G401.6 (cell line): ENCODE measurements around the gene SIGLEC12.

ENCODE experiments used
- FAIRE-seq: peaks from 2 replicates; lab custom pipeline; 2012; peaks lifted over from hg19 to GRCh38; lab: Jason Lieb, UNC

Gene SIGLEC12

GRCh38 chr19:51501594-51502263 is at the start of gene SIGLEC12:
TSS of gene SIGLEC12 (minus strand) at chr19:51501800. CDS start at chr19:51501733, 67 bp downstream.
- no peak for FAIRE-seq

GRCh38 chr19:51550848-51551672 is 49.5 kb upstream of the SIGLEC12 start:
- FAIRE-seq = no peak

- no peak for FAIRE-seq
Observed at GRCh38 chr19:51549533-51550324, 48.1 kb upstream of the SIGLEC12 start.

DNA sequence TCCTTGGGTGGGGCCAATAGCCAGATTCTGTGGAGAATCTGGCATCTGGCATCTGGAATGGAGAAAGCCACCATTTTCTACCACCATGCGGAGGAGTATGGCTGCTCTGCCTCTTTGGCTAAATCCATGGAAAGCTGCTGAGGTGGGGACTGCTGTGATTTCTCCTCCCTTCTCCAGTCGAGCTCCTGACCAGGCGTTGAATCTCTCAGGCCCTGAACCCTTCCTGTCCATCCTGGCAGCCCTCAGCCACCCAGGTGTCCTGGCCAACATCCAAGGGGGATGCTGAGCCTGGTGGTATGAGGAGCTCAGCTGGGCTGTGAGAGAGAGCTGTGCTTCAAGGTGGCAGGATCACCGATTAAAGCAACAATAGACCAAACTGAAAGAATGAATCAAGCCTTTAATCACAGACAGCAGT is 47.3 kb upstream of the SIGLEC12 start:
- no peak for FAIRE-seq

GRCh38 chr19:51548213-51548651 is 46.6 kb upstream of the SIGLEC12 start:
- FAIRE-seq = no peak

DNA sequence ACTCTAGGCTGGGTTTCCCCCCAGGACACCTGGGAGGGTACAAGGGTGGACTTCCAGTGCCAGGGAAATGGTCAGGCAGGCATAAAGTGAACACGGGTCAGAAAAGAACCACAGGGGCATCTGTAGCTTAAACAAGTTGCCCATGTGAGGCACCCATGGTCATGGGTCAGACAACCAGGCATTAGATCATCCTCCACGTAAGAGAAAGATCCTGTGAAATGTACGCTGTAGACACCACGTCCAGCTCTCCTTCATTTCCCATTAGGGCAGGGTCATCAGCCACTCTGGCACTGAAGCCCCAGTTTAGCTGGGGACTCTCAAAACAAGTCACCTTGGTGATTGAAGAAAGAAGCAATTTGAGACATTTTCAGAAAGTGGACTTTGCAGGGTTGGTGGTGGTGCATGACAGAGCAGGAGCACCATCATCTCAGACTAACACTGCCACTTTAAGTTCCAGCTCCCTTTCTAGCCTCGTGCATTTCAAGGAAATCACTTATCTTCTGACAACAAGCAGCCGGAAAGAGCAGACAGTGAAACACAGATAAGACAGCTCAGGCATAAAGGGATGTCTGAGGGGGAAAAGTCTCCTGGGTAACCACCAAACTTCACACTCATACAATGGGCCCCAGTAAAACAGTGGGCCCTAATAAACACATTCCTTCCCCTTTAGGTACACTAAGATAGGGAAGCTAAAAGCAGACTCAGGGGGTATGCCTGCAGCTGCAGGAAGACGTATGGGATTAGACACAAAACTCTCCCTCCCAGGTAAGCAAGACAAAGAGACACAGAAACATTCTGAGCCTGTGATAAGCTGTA is 46.0 kb upstream of the SIGLEC12 start:
- FAIRE-seq = no peak

- no peak for FAIRE-seq
Observed at GRCh38 chr19:51546650-51547396, 45.2 kb upstream of the SIGLEC12 start.

DNA sequence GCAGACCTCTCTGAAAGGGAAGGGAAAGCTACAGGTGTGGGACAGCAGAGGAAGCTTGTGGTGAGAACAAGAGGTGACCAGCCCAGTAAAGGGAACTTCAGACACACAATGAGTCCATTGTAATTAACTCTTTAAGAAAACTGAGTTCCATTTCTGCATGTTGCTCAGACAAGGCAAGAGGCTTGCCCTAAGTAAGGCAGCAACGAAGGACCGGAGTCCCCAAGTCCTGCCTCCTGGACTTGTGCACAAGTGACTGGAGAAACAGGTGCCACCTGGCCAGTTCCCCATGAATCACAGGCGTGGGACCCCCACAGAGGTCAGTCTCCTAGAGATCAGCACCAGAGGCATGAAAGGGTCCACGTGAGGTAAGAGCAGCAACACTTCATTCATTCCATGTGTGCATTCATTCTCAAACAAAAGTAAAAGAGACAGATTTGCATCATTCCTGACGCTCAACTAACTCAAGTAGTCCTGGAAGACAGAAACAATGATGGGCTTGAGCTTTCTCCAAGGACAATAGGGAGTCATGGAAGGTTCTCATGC is 44.6 kb upstream of the SIGLEC12 start:
- FAIRE-seq = no peak

DNA sequence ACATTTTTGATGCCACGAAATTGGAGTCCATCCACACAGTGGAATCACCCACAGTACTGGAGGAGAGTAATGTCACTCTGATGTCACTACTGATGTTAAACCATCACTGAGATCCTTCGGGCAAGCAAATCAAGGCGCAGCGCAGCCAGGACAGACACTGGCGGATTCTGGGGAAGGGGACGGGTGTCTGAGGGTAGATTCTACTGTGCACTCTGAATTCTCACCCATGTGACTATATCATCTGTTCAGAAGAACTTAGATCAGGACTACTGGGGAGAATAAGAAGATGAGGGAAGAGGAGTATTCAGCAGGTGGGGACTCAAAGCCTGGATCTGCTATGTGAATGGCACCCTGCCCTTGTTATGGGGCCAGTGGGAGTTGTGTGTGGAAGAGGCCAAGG is 42.4 kb upstream of the SIGLEC12 start:
- no peak for FAIRE-seq

DNA sequence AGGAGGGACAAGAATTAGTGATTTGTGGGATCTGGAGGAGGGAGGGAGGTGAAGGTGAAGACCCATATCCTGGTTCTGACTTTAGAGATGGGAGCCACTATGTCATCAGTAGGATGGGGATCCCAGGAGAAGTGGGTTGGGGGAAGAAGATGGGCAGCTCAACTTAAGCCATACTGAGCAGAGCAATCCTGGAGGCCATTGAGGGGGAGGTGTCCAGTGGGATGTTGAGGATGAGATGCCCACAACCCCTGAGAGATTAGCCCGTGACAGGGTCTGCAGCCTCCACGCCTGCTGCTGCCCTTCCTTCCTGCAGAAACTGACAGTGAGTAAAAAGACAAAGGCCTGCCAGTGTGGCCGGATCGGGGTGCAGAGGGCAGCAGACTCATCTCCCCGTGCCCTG is 41.1 kb upstream of the SIGLEC12 start:
- no peak for FAIRE-seq

DNA sequence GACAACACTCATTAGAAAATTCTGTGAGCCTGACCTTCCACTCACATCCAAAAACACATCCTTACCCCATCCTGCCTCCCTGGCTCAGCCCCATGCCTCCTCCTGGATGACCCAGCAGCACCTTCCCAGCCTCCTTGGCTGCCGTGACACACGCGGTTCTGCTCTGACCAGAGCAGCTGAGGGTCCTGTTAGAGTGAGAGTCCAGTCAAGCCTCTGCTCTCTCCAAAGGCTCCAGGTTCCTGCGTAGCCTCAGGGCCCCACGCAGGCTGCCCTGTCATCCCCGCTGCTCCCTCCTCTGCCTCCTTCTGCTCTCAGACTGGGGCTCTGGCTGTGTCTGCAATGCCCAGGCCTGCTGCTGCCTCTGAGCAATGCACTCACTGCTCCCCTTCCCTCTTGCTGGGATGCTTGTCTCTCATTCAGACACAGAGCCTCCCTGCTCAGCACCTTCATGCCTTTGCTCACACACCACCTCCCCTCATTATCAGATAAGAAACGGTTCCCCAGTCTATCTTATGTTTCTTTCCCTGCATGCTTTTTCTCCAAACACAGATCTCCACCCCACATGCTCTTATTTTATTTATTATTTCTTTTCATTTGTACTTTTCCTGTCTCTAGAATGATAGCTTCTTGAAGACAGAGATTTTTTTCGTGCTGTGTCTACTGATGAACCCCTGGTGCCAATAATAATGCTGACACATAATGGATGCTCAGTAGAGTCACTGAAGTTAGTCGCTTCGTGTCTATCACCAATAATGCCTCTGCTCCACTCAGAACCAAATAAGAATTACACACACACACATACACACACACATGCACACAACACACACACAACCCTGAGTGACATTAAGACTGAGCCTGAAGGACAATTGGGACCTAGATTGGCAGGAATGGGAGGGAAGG is 40.1 kb upstream of the SIGLEC12 start:
- no peak for FAIRE-seq

DNA sequence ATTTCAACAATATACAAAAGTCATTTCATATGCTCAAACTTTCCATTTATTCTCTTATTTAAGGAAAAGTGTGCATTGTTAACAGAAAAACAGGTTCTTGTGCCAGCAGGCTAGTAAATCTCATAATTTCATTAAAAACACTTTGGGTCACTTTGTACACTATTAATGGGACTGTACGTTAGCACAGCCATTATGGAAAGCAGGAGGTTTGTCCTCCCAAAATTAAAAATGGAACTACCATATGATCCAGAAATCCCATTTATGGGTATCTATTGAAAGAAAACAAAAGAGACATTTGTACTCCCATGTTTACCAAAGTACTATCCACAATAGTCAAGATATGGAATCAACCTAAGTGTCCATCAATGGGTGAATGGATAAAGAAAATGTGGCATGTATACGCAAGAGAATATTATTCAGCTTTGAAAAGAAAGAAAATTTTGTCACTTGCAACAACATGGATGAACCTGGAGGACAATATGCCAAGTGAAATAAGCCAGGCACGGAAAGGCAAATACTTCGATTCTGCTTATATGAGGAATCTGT is 38.3 kb upstream of the SIGLEC12 start:
- no peak for FAIRE-seq

DNA sequence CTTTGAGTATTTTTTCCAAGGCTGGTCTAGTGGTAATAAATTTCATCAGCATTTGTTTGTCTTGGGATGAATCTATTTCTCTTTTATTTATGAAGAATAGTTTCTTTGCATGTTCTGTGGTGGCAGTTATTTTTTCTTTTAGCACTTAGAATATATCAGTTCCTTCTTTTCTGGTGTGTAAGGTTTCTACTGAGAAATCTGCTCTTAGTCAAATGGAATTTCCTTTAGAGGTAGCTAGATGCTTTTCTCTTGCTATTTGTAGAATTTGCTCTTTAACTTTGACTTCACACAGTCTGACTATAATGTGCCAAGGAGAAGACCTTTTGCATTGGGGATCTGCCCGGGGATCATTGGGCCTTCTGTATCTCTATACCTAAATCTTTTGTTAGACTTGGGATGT is 33.9 kb upstream of the SIGLEC12 start:
- no peak for FAIRE-seq

DNA sequence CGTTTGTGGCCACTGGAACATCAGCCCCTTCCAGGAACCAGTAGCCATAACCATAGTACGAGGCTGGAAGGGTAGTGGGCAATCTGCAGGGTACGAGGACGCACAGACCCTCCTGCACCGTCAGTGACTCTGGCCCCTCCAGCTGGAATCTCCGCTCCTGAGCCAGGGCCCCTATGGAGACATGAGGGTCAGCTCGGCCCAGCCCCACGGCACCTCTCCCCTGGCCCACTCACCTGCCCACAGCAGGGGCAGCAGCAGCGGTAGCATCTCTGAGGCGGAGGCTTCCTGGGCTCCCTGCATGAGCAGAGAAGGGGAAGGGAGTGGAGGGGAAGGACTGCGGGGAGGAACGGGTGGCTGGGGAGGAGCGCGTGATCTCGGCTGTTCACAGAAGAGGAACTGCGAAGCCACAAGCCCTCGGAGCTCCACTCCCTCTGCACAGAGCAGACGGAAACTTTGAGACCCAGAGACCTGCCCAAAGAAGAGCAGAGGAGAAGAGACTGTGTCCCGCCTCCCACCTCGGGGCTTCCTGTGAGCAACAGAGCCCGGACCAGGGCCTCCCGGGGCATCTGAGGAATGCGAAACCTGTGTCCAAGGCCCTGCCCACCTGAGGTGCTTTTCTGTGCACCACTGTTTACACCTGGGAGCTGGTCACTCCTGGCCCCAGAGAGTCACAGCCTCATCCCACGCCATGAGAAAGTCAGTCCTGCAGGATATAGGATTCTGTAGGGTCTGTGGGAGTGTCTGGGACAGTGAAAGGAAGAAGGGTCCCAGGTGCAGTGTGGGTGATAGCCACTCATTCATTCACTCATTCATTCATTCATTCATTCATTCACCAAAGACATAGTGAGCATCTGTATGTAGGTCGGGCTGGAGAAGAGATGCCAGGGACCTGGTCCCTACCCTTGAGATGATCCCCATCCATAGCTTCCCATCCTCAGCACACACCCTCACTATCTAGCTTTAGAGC is 30.0 kb upstream of the SIGLEC12 start, which contains the start of gene SIGLEC6:
TSS of gene SIGLEC6 (minus strand) at position 322 of the 967 bp plus-strand sequence. CDS start at position 300, 22 bp downstream.
- no peak for FAIRE-seq

DNA sequence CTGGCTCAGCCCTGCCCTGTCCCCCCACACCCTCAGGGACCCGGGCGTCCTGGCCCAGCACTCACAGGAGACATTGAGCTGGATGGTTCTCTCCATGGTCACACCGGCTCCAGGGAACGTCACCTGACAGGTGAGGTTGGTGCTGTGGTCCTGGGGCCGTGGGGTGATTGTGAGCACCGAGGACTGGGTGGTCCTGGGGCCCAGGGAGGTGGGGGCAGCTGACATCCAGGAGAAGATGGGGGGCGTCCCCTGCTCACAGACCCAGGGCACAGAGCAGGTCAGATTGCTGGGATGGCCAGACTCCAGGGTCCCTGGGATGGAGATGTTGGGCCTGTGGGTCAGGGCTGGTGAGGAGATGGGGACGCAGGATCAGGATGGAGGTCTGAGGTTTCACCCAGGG is 29.0 kb upstream of the SIGLEC12 start:
- no peak for FAIRE-seq

DNA sequence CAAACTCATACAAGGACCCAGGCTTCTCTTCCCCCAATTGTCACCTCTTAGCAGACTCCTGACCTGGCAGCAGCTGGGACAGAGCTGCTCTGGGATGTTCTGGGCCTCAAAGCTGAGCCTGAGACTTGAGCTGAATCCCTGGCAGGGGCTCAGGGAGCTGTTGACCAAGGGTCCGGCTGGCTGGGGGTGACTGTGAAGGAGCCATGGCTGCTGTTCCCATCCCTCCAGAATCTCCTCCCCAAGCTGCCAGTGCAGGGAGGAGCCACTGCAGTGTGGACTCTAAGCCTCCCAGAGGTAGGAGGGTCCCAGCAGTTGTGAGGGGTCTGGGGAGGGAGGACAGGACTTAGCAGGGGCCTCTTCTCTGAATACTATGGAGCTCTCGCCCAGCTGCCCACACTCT is 27.7 kb upstream of the SIGLEC12 start:
- no peak for FAIRE-seq

GRCh38 chr19:51525651-51526050 is 24.1 kb upstream of the SIGLEC12 start:
- FAIRE-seq = no peak

GRCh38 chr19:51524666-51525264 is 23.2 kb upstream of the SIGLEC12 start:
- no peak for FAIRE-seq
